ENCODE measurements around the gene PEX10.

PEX10 gene

GRCh38 chr1:2356911-2357845 lies 55.2 kb downstream of the PEX10 start:
- H3K4me1 ChIP-seq (ENCODE audit: control insufficient read depth, insufficient read depth, low read length), result peaks cover 28% of the 10 kb centered on the region

GRCh38 chr1:2356401-2356800 lies 56.0 kb downstream of the PEX10 start:
- H3K9ac ChIP-seq (ENCODE audit: low read length in 2 of 2), result no peak overlapping the region
- no peaks in the 10 kb centered on the region for H3K36me3 ChIP-seq (ENCODE audit: control insufficient read depth in 2 of 2, insufficient read depth in 2 of 2, low read length in 2 of 2)
- H3K27ac ChIP-seq (ENCODE audit: low read length), result no peak overlapping the region
- no peaks in the 10 kb centered on the region for H3K27me3 ChIP-seq (ENCODE audit: control insufficient read depth in 1 of 2, insufficient read depth in 2 of 2, low read length in 2 of 2)
- peaks cover 28% of the 10 kb centered on the region for H3K4me1 ChIP-seq (ENCODE audit: control insufficient read depth, insufficient read depth, low read length)
- no peak overlapping the region for H3K4me3 ChIP-seq (ENCODE audit: low read length in 2 of 2)
- no peaks in the 10 kb centered on the region for H3K9me3 ChIP-seq (ENCODE audit: control insufficient read depth in 2 of 2, low read length in 2 of 2)

More at GRCh38 chr1:2356911-2357845, 55.2 kb downstream of the PEX10 start:
- no peaks in the 10 kb centered on the region for H3K9me3 ChIP-seq (ENCODE audit: control insufficient read depth in 2 of 2, low read length in 2 of 2)
- H3K9ac ChIP-seq (ENCODE audit: low read length in 2 of 2), result no peak overlapping the region
- no peak overlapping the region for H3K27ac ChIP-seq (ENCODE audit: low read length)
- no peaks in the 10 kb centered on the region for H3K36me3 ChIP-seq (ENCODE audit: control insufficient read depth in 2 of 2, insufficient read depth in 2 of 2, low read length in 2 of 2)
- H3K27me3 ChIP-seq (ENCODE audit: control insufficient read depth in 1 of 2, insufficient read depth in 2 of 2, low read length in 2 of 2), result no peaks in the 10 kb centered on the region
- no peak overlapping the region for H3K4me3 ChIP-seq (ENCODE audit: low read length in 2 of 2)

- H3K4me1 ChIP-seq (ENCODE audit: control insufficient read depth, insufficient read depth, low read length), result peaks cover 23% of the 10 kb centered on the region
- no peak overlapping the region for H3K4me3 ChIP-seq (ENCODE audit: low read length in 2 of 2)
- no peak overlapping the region for H3K27ac ChIP-seq (ENCODE audit: low read length)
- H3K36me3 ChIP-seq (ENCODE audit: control insufficient read depth in 2 of 2, insufficient read depth in 2 of 2, low read length in 2 of 2), result no peaks in the 10 kb centered on the region
- no peak overlapping the region for H3K9ac ChIP-seq (ENCODE audit: low read length in 2 of 2)
- no peaks in the 10 kb centered on the region for H3K9me3 ChIP-seq (ENCODE audit: control insufficient read depth in 2 of 2, low read length in 2 of 2)
- no peaks in the 10 kb centered on the region for H3K27me3 ChIP-seq (ENCODE audit: control insufficient read depth in 1 of 2, insufficient read depth in 2 of 2, low read length in 2 of 2)
Measured at GRCh38 chr1:2355373-2356261, 56.7 kb downstream of the PEX10 start.

- H3K27me3 ChIP-seq (ENCODE audit: control insufficient read depth in 1 of 2, insufficient read depth in 2 of 2, low read length in 2 of 2), result no peaks in the 10 kb centered on the region
- no peaks in the 10 kb centered on the region for H3K36me3 ChIP-seq (ENCODE audit: control insufficient read depth in 2 of 2, insufficient read depth in 2 of 2, low read length in 2 of 2)
- H3K27ac ChIP-seq (ENCODE audit: low read length), result no peak overlapping the region
- H3K4me1 ChIP-seq (ENCODE audit: control insufficient read depth, insufficient read depth, low read length), result peaks cover 18% of the 10 kb centered on the region
- H3K4me3 ChIP-seq (ENCODE audit: low read length in 2 of 2), result no peak overlapping the region
- no peaks in the 10 kb centered on the region for H3K9me3 ChIP-seq (ENCODE audit: control insufficient read depth in 2 of 2, low read length in 2 of 2)
- no peak overlapping the region for H3K9ac ChIP-seq (ENCODE audit: low read length in 2 of 2)
Measured at GRCh38 chr1:2354511-2355372, 57.6 kb downstream of the PEX10 start.
